HFFc6 (cell line): ENCODE data around the gene ZNF384. TPM values are rescaled to one million over a fixed set of nuclear protein-coding genes. Genes with fewer than 3 reads are reported as not detected.
"Not testable (repeated sequence)": the region's sequence is repeated elsewhere in the genome, so short reads cannot be mapped to it uniquely, and the experiment has no call there.

ENCODE experiments used
- DNase-seq: peaks from one replicate; pipeline ENCODE4 v3.0.0-alpha.2; 2018
- H3K27ac Mint-ChIP-seq: 2 replicates; pipeline ENCODE4 v1.8.0; 2020; ENCODE audit warnings: mild to moderate bottlenecking, mixed read lengths
- H3K27me3 Mint-ChIP-seq: 2 replicates; pipeline ENCODE4 v1.8.0; 2021; ENCODE audit warnings: mild to moderate bottlenecking, moderate library complexity, mixed read lengths; ENCODE audit not compliant: insufficient read depth
- H3K36me3 Mint-ChIP-seq: 2 replicates; pipeline ENCODE4 v1.8.0; 2021; ENCODE audit warnings: low read depth, mixed read lengths
- H3K4me1 Mint-ChIP-seq: 2 replicates; pipeline ENCODE4 v1.8.0; 2020; ENCODE audit warnings: low read depth, mixed read lengths
- H3K4me3 Mint-ChIP-seq: 2 replicates; pipeline ENCODE4 v1.8.0; 2020; ENCODE audit warnings: mild to moderate bottlenecking, moderate library complexity, mixed read lengths
- H3K9me3 Mint-ChIP-seq: 2 replicates; pipeline ENCODE4 v1.8.0; 2020; ENCODE audit warnings: mild to moderate bottlenecking, mixed read lengths
- CTCF ChIP-seq: fragments of 200-600 bp; sonication (generic); IDR thresholded peaks from 2 replicates; pipeline ENCODE4 v1.5.0; 2021; ENCODE audit warnings: antibody characterized with exemption, mild to moderate bottlenecking
- total RNA-seq, 6 experiments: library from RNA; stranded (reverse); fragmentation: NEBNext Ultra II Directional; extraction: Animal tissue kit (Norgen Biotek cat#: 25700); gene quantifications; 2 replicates in 1 of 6; 3 replicates in 5 of 6; pipeline ENCODE4 v1.2.3, GENCODE V29; 2021

The ZNF384 gene
- total RNA-seq, 6 experiments from 2014 or later, result 32.8 to 43.9 (median 41.1) TPM

- Mint-ChIP-seq H3K36me3 (no peaks in the 10 kb centered on the region), H3K4me3 (no peak overlapping the region), H3K9me3 (no peaks in the 10 kb centered on the region), H3K27ac (no peak overlapping the region), H3K27me3 (peaks cover 2% of the 10 kb centered on the region), H3K4me1 (no peaks in the 10 kb centered on the region)
- no peak for TF ChIP-seq CTCF
- DNase-seq, result no peak
Measured at GRCh38 chr12:6716874-6717437, 27.8 kb upstream of the ZNF384 start.

- H3K36me3 Mint-ChIP-seq, H3K4me1 Mint-ChIP-seq, DNase-seq, H3K9me3 Mint-ChIP-seq, H3K27ac Mint-ChIP-seq, H3K27me3 Mint-ChIP-seq, H3K4me3 Mint-ChIP-seq: not testable (repeated sequence)
Measured at GRCh38 chr12:6716031-6716873, 27.1 kb upstream of the ZNF384 start.

- no peak overlapping the region for H3K27ac Mint-ChIP-seq
- no peaks in the 10 kb centered on the region for H3K4me1 Mint-ChIP-seq
- H3K9me3 Mint-ChIP-seq, result no peaks in the 10 kb centered on the region
- no peak overlapping the region for H3K4me3 Mint-ChIP-seq
- H3K27me3 Mint-ChIP-seq, result peaks cover 10% of the 10 kb centered on the region; the same call in 1 of the 2 replicates
- H3K36me3 Mint-ChIP-seq, result no peaks in the 10 kb centered on the region
- no peak for TF ChIP-seq CTCF
- no peak for DNase-seq
Measured at GRCh38 chr12:6708960-6709394, 19.8 kb upstream of the ZNF384 start.

GRCh38 chr12:6708351-6708750, 19.2 kb upstream of the ZNF384 start:
- not testable (repeated sequence) for H3K4me1 Mint-ChIP-seq, H3K27ac Mint-ChIP-seq, H3K36me3 Mint-ChIP-seq, DNase-seq, H3K9me3 Mint-ChIP-seq, H3K4me3 Mint-ChIP-seq
- H3K27me3 Mint-ChIP-seq, result peaks cover 14% of the 10 kb centered on the region

- H3K4me1 Mint-ChIP-seq, result peaks cover 23% of the 10 kb centered on the region
- no peak for DNase-seq
- peak; percentile 18; the same call in 1 of the 2 replicates for TF ChIP-seq CTCF
- peaks cover 34% of the 10 kb centered on the region for H3K27me3 Mint-ChIP-seq
- H3K9me3 Mint-ChIP-seq, result no peaks in the 10 kb centered on the region
- H3K27ac Mint-ChIP-seq, result no peak overlapping the region
- no peak overlapping the region for H3K4me3 Mint-ChIP-seq
- H3K36me3 Mint-ChIP-seq, result no peaks in the 10 kb centered on the region
Measured at GRCh38 chr12:6703631-6704030, 14.5 kb upstream of the ZNF384 start.

- H3K4me3 Mint-ChIP-seq, result peak overlapping the region; percentile 85
- no peaks in the 10 kb centered on the region for H3K9me3 Mint-ChIP-seq
- peak overlapping the region; percentile 26; the same call in 1 of the 2 replicates for H3K27ac Mint-ChIP-seq
- DNase-seq, result no peak
- TF ChIP-seq CTCF, result no peak
- H3K36me3 Mint-ChIP-seq, result no peaks in the 10 kb centered on the region
- peaks cover 39% of the 10 kb centered on the region for H3K27me3 Mint-ChIP-seq
- H3K4me1 Mint-ChIP-seq, result peaks cover 33% of the 10 kb centered on the region
Measured at GRCh38 chr12:6701078-6701768, 12.0 kb upstream of the ZNF384 start.
